ENCODE measurements around the gene DLG1.

- TF ChIP-seq CTCF (IDR thresholded peaks at IDR 0.05; ENCODE audit: poor library complexity): no peak
- TF ChIP-seq EZH2phosphoT487 (IDR thresholded peaks at IDR 0.05; ENCODE audit: low read depth, severe bottlenecking, unreplicated experiment): no peak
- no peak for TF ChIP-seq EZH2 (IDR thresholded peaks at IDR 0.05; ENCODE audit: borderline replicate concordance)
Observed at GRCh38 chr3:197348014-197348413, 49.6 kb upstream of the DLG1 start.
